GM19395 (cell line): ENCODE measurements around the gene KDM2B.
"Not testable (repeated sequence)": the region's sequence is repeated elsewhere in the genome, so short reads cannot be mapped to it uniquely, and the experiment has no call there.

Source experiments
- ATAC-seq: cut with Tn5 transposase; IDR thresholded peaks from one replicate; pipeline ENCODE4 v1.9.1; 2021; ENCODE audit warnings: mild to moderate bottlenecking, moderate library complexity; ENCODE audit not compliant: unreplicated experiment

Gene KDM2B

GRCh38 chr12:121398355-121398754 is 182.5 kb downstream of the KDM2B start:
- ATAC-seq: no peak

GRCh38 chr12:121397521-121397920 is 183.3 kb downstream of the KDM2B start:
- no peak for ATAC-seq

GRCh38 chr12:121392325-121392716 is 188.5 kb downstream of the KDM2B start:
- ATAC-seq: no peak

- no peak for ATAC-seq
Observed at GRCh38 chr12:121391619-121392324, 189.1 kb downstream of the KDM2B start.

GRCh38 chr12:121390856-121391255 is 190.0 kb downstream of the KDM2B start:
- ATAC-seq: no peak

GRCh38 chr12:121388421-121388981 is 192.3 kb downstream of the KDM2B start:
- no peak for ATAC-seq

GRCh38 chr12:121384891-121385290 is 195.9 kb downstream of the KDM2B start:
- not testable (repeated sequence) for ATAC-seq

GRCh38 chr12:121383601-121384021 is 197.2 kb downstream of the KDM2B start:
- no peak for ATAC-seq

GRCh38 chr12:121379945-121380344 is 200.9 kb downstream of the KDM2B start:
- no peak for ATAC-seq
